ENCODE data around the gene RELT. TPM values are rescaled to one million over a fixed set of nuclear protein-coding genes. Genes with fewer than 3 reads are reported as not detected.

Gene RELT
- total RNA-seq, 1 experiment from 2014 or later, result 11.7 TPM

DNA sequence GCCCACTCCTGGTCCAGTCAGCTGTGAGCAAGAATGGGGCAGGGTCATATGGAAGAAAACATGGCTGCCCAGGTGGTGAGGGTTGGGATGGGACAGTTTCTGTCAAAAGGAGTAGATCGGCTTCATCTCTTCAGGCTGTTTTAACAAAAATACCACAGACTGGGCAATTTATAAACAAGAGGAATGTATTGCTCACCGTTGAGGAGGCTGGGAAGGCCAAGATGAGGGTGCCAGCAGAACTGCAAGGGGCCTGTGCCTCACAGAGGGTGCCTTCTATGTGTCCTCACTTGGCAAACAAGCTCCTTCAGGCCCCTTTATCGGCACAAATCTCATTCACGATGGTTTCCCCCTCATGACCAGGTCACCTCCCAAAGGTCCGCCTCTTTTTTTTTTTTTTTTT lies 18.1 kb upstream of the RELT start:
- no peak for DNase-seq
- Histone ChIP-seq H3K9me3 (no peaks in the 10 kb centered on the region), H3K27me3 (replicated peaks; ENCODE audit: control insufficient read depth, insufficient read depth, low read length) (no peaks in the 10 kb centered on the region), H3K36me3 (ENCODE audit: control insufficient read depth, insufficient read depth, low read length) (peaks cover 10% of the 10 kb centered on the region), H3K4me3 (ENCODE audit: low read depth, low read length) (no peak overlapping the region), H3K4me1 (no peaks in the 10 kb centered on the region)
- TF ChIP-seq, protein P1, sequence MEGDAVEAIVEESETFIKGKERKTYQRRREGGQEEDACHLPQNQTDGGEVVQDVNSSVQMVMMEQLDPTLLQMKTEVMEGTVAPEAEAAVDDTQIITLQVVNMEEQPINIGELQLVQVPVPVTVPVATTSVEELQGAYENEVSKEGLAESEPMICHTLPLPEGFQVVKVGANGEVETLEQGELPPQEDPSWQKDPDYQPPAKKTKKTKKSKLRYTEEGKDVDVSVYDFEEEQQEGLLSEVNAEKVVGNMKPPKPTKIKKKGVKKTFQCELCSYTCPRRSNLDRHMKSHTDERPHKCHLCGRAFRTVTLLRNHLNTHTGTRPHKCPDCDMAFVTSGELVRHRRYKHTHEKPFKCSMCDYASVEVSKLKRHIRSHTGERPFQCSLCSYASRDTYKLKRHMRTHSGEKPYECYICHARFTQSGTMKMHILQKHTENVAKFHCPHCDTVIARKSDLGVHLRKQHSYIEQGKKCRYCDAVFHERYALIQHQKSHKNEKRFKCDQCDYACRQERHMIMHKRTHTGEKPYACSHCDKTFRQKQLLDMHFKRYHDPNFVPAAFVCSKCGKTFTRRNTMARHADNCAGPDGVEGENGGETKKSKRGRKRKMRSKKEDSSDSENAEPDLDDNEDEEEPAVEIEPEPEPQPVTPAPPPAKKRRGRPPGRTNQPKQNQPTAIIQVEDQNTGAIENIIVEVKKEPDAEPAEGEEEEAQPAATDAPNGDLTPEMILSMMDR (IDR thresholded peaks at IDR 0.05; ENCODE audit: insufficient read depth in 1 of 2, low read depth in 1 of 2, low read length in 1 of 2, severe bottlenecking in 1 of 2, unreplicated experiment in 1 of 2), result no peak
- no peak overlapping the region for H3K27ac Mint-ChIP-seq (ENCODE audit: unreplicated experiment)
- no TSS peak for BruUV-seq (replicated peaks)
- CTCF ChIA-PET, result interaction anchor here (0.5 to 1.1 kb wide), 7 partner anchors 14 to 406 kb away, joined by 3 to 9 read pairs (median 4); no protein-coding TSS in a partner anchor
- intact Hi-C loops (cut with micrococcal nuclease; ENCODE audit: unreplicated experiment), result no loop called here
- peaks cover 28% of the 10 kb centered on the region for H3K36me3 Mint-ChIP-seq (ENCODE audit: insufficient read depth, unreplicated experiment)
- H3K9me3 Mint-ChIP-seq (ENCODE audit: unreplicated experiment), result no peaks in the 10 kb centered on the region
- POLR2A ChIA-PET, result no interaction called here
- H3K4me3 Mint-ChIP-seq (ENCODE audit: unreplicated experiment), result no peak overlapping the region
- H3K27me3 Mint-ChIP-seq (ENCODE audit: insufficient read depth, unreplicated experiment), result no peaks in the 10 kb centered on the region
- H3K4me1 Mint-ChIP-seq (ENCODE audit: low read depth, unreplicated experiment), result no peaks in the 10 kb centered on the region

DNA sequence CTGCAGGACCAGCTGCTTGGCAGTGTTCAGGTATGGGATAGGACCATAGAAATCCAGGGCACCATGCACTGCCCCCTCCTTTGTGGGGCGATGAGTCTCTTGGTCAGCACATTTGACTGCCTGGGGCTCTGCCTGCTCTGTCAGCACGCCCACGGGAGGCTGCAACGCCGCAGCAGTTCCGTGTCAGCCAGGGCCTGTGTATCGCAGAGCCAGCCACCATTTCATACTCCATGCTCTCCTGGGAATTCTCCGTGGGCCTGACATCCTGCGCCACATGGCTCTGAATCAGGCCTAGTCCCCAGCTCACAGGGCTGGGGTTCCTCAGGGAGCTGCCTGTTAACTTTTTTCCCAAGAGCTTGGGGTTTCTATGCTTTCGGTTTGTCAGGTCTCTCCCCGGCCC lies 16.9 kb upstream of the RELT start:
- no peak overlapping the region for H3K4me3 Mint-ChIP-seq (ENCODE audit: unreplicated experiment)
- Histone ChIP-seq H3K4me3 (ENCODE audit: low read depth, low read length) (no peak overlapping the region), H3K4me1 (no peaks in the 10 kb centered on the region), H3K9me3 (no peaks in the 10 kb centered on the region), H3K36me3 (ENCODE audit: control insufficient read depth, insufficient read depth, low read length) (peaks cover 14% of the 10 kb centered on the region), H3K27me3 (replicated peaks; ENCODE audit: control insufficient read depth, insufficient read depth, low read length) (no peaks in the 10 kb centered on the region)
- POLR2A ChIA-PET, result no interaction called here
- TF ChIP-seq, protein P1 (IDR thresholded peaks at IDR 0.05; ENCODE audit: insufficient read depth in 1 of 2, low read depth in 1 of 2, low read length in 1 of 2, severe bottlenecking in 1 of 2, unreplicated experiment in 1 of 2), result no peak
- no peak for DNase-seq
- peaks cover 35% of the 10 kb centered on the region for H3K36me3 Mint-ChIP-seq (ENCODE audit: insufficient read depth, unreplicated experiment)
- intact Hi-C loops (cut with micrococcal nuclease; ENCODE audit: unreplicated experiment), result no loop called here
- H3K4me1 Mint-ChIP-seq (ENCODE audit: low read depth, unreplicated experiment), result no peaks in the 10 kb centered on the region
- no peaks in the 10 kb centered on the region for H3K9me3 Mint-ChIP-seq (ENCODE audit: unreplicated experiment)
- H3K27ac Mint-ChIP-seq (ENCODE audit: unreplicated experiment), result no peak overlapping the region
- CTCF ChIA-PET, result interaction anchor here (1.5 to 3.1 kb wide), 3 partner anchors 8 to 51 kb away, joined by 4 to 77 read pairs (median 62); partner anchors contain the start of gene ARHGEF17
- H3K27me3 Mint-ChIP-seq (ENCODE audit: insufficient read depth, unreplicated experiment), result no peaks in the 10 kb centered on the region
- BruUV-seq (replicated peaks), result no TSS peak

DNA sequence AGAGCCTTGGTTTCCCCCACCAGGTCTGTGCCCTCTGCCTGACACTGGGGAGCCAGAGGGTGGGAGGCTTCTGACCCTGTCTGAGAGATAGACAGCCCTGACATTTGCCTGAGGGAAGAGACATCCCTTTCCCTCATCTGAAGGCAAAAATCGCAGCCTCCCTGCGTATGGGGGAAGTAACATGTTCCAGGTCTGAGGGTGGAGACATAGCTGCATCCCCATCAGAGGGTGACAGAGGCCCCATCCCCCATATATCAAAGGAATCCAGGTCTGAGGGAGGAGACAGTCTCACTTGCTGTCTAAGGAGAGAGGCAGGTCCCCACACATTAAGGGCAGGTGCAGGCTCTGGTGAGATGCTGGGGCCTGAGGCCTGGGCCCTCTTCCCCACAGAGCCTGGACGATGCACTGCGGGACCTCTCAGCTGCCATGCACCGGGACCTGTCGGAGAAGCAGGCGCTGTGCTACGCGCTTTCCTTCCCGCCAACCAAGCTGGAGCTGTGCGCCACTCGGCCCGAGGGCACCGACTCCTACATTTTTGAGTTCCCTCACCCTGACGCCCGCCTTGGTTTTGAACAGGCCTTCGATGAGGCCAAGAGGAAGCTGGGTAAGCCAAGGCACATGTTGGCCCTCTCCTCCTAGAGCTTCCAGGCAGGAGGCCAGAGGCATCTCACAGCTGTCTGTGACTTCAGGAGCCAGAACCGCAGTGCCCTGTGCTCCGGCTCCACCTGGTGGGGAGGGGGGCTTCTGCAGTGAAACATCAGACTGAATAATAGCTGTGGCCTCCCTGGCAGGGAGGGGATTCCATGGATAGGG lies 16.1 kb upstream of the RELT start:
- intact Hi-C loops (cut with micrococcal nuclease; ENCODE audit: unreplicated experiment), result loop anchor here (1.0 kb wide), 2 partner anchors 15 to 53 kb away; no protein-coding TSS in a partner anchor
- Histone ChIP-seq H3K4me1 (no peaks in the 10 kb centered on the region), H3K4me3 (ENCODE audit: low read depth, low read length) (no peak overlapping the region), H3K27me3 (replicated peaks; ENCODE audit: control insufficient read depth, insufficient read depth, low read length) (no peaks in the 10 kb centered on the region), H3K9me3 (no peaks in the 10 kb centered on the region), H3K36me3 (ENCODE audit: control insufficient read depth, insufficient read depth, low read length) (peaks cover 15% of the 10 kb centered on the region)
- BruUV-seq (replicated peaks), result no TSS peak
- Mint-ChIP-seq H3K4me3 (ENCODE audit: unreplicated experiment) (no peak overlapping the region), H3K9me3 (ENCODE audit: unreplicated experiment) (no peaks in the 10 kb centered on the region), H3K4me1 (ENCODE audit: low read depth, unreplicated experiment) (no peaks in the 10 kb centered on the region), H3K36me3 (ENCODE audit: insufficient read depth, unreplicated experiment) (peaks cover 35% of the 10 kb centered on the region), H3K27ac (ENCODE audit: unreplicated experiment) (no peak overlapping the region), H3K27me3 (ENCODE audit: insufficient read depth, unreplicated experiment) (no peaks in the 10 kb centered on the region)
- POLR2A ChIA-PET, result interaction anchor here (0.8 to 1.1 kb wide), 3 partner anchors 25 to 53 kb away, joined by 3 to 18 read pairs (median 3); no protein-coding TSS in a partner anchor
- CTCF ChIA-PET, result interaction anchor here (0.6 to 3.1 kb wide), 32 partner anchors 9 to 571 kb away, joined by 3 to 77 read pairs (median 4); partner anchors contain the start of genes ARHGEF17 and RELT
- TF ChIP-seq, protein P1 (IDR thresholded peaks at IDR 0.05; ENCODE audit: insufficient read depth in 1 of 2, low read depth in 1 of 2, low read length in 1 of 2, severe bottlenecking in 1 of 2, unreplicated experiment in 1 of 2), result peak; percentile 92 to 95
- DNase-seq, result peak; percentile 74 to 86
